HUES48 (cell line): ENCODE data around the gene PRSS2.
"Not testable (repeated sequence)": the region's sequence is repeated elsewhere in the genome, so short reads cannot be mapped to it uniquely, and the experiment has no call there.

ENCODE experiments used
- H3K27ac ChIP-seq: one replicate; pipeline ENCODE4 v1.7.0; 2013; ENCODE audit warnings: low read depth, low read length, inconsistent platforms
- H3K27me3 ChIP-seq: 2 replicates; pipeline ENCODE4 v1.6.1; 2013; ENCODE audit warnings: mild to moderate bottlenecking, low read length; ENCODE audit not compliant: control insufficient read depth, insufficient read depth
- H3K36me3 ChIP-seq: 2 replicates; pipeline ENCODE4 v1.6.1; 2013; ENCODE audit warnings: low read length; ENCODE audit not compliant: control insufficient read depth, insufficient read depth
- H3K4me1 ChIP-seq: 2 replicates; pipeline ENCODE4 v1.6.1; 2013; ENCODE audit warnings: mild to moderate bottlenecking, low read length; ENCODE audit not compliant: control insufficient read depth, insufficient read depth
- H3K4me3 ChIP-seq: 2 replicates; pipeline ENCODE4 v1.5.1; 2013; ENCODE audit warnings: mild to moderate bottlenecking, low read depth, low read length
- H3K9ac ChIP-seq: 2 replicates; pipeline ENCODE4 v1.6.1; 2013; ENCODE audit warnings: mild to moderate bottlenecking, low read depth, low read length, moderate library complexity
- H3K9me3 ChIP-seq: 2 replicates; pipeline ENCODE4 v1.6.1; 2013; ENCODE audit warnings: low read length; ENCODE audit not compliant: control insufficient read depth, insufficient read depth

PRSS2 gene

GRCh38 chr7:142761606-142762005, 9.2 kb upstream of the PRSS2 start:
- not testable (repeated sequence) for H3K9me3 ChIP-seq, H3K27me3 ChIP-seq, H3K4me3 ChIP-seq, H3K36me3 ChIP-seq, H3K4me1 ChIP-seq, H3K27ac ChIP-seq, H3K9ac ChIP-seq

- H3K27ac ChIP-seq: no peak overlapping the region
- H3K4me1 ChIP-seq: no peaks in the 10 kb centered on the region
- H3K27me3 ChIP-seq: no peaks in the 10 kb centered on the region
- H3K9ac ChIP-seq: no peak overlapping the region
- no peaks in the 10 kb centered on the region for H3K36me3 ChIP-seq
- H3K9me3 ChIP-seq: no peaks in the 10 kb centered on the region
- H3K4me3 ChIP-seq: no peak overlapping the region
These were observed 8.7 kb upstream of the PRSS2 start for GRCh38 chr7:142762104-142762503.

GRCh38 chr7:142767451-142767850, 3.3 kb upstream of the PRSS2 start:
- H3K9ac ChIP-seq: no peak overlapping the region
- no peak overlapping the region for H3K27ac ChIP-seq
- no peaks in the 10 kb centered on the region for H3K36me3 ChIP-seq
- H3K4me1 ChIP-seq: no peaks in the 10 kb centered on the region
- no peaks in the 10 kb centered on the region for H3K9me3 ChIP-seq
- no peaks in the 10 kb centered on the region for H3K27me3 ChIP-seq
- no peak overlapping the region for H3K4me3 ChIP-seq

GRCh38 chr7:142767861-142768260, 2.9 kb upstream of the PRSS2 start:
- H3K9me3 ChIP-seq: no peaks in the 10 kb centered on the region
- H3K36me3 ChIP-seq: no peaks in the 10 kb centered on the region
- H3K4me1 ChIP-seq: no peaks in the 10 kb centered on the region
- H3K27me3 ChIP-seq: no peaks in the 10 kb centered on the region
- no peak overlapping the region for H3K4me3 ChIP-seq
- H3K9ac ChIP-seq: no peak overlapping the region
- H3K27ac ChIP-seq: no peak overlapping the region

GRCh38 chr7:142768885-142769284, 1.9 kb upstream of the PRSS2 start:
- not testable (repeated sequence) for H3K9ac ChIP-seq, H3K36me3 ChIP-seq, H3K4me3 ChIP-seq, H3K27ac ChIP-seq, H3K9me3 ChIP-seq, H3K27me3 ChIP-seq, H3K4me1 ChIP-seq

GRCh38 chr7:142771353-142771723, 568 bp downstream of the PRSS2 start:
- Histone ChIP-seq H3K4me3 (no peak overlapping the region), H3K36me3 (no peaks in the 10 kb centered on the region), H3K9ac (no peak overlapping the region), H3K4me1 (no peaks in the 10 kb centered on the region), H3K27me3 (no peaks in the 10 kb centered on the region), H3K27ac (no peak overlapping the region), H3K9me3 (no peaks in the 10 kb centered on the region)

GRCh38 chr7:142772051-142772450, 1.3 kb downstream of the PRSS2 start:
- H3K4me1 ChIP-seq: no peaks in the 10 kb centered on the region
- no peaks in the 10 kb centered on the region for H3K27me3 ChIP-seq
- no peak overlapping the region for H3K27ac ChIP-seq
- no peak overlapping the region for H3K4me3 ChIP-seq
- no peaks in the 10 kb centered on the region for H3K9me3 ChIP-seq
- H3K36me3 ChIP-seq: no peaks in the 10 kb centered on the region
- H3K9ac ChIP-seq: no peak overlapping the region

- H3K36me3 ChIP-seq: no peaks in the 10 kb centered on the region
- no peak overlapping the region for H3K27ac ChIP-seq
These were observed 1.9 kb downstream of the PRSS2 start for GRCh38 chr7:142772673-142773072.

GRCh38 chr7:142773230-142773629, 2.5 kb downstream of the PRSS2 start:
- H3K27ac ChIP-seq: no peak overlapping the region
- no peaks in the 10 kb centered on the region for H3K4me1 ChIP-seq
- no peaks in the 10 kb centered on the region for H3K36me3 ChIP-seq
- no peaks in the 10 kb centered on the region for H3K27me3 ChIP-seq
- H3K9me3 ChIP-seq: no peaks in the 10 kb centered on the region
- no peak overlapping the region for H3K4me3 ChIP-seq
- no peak overlapping the region for H3K9ac ChIP-seq

More at GRCh38 chr7:142772673-142773072, 1.9 kb downstream of the PRSS2 start:
- no peaks in the 10 kb centered on the region for H3K4me1 ChIP-seq
- no peak overlapping the region for H3K4me3 ChIP-seq
- H3K9me3 ChIP-seq: no peaks in the 10 kb centered on the region
- no peak overlapping the region for H3K9ac ChIP-seq
- H3K27me3 ChIP-seq: no peaks in the 10 kb centered on the region

GRCh38 chr7:142773937-142774744, 3.4 kb downstream of the PRSS2 start:
- Histone ChIP-seq H3K4me1 (no peaks in the 10 kb centered on the region), H3K27ac (no peak overlapping the region), H3K9me3 (no peaks in the 10 kb centered on the region), H3K36me3 (no peaks in the 10 kb centered on the region), H3K4me3 (no peak overlapping the region), H3K27me3 (no peaks in the 10 kb centered on the region), H3K9ac (no peak overlapping the region)

GRCh38 chr7:142774826-142775225, 4.1 kb downstream of the PRSS2 start:
- Histone ChIP-seq H3K27me3 (no peaks in the 10 kb centered on the region), H3K9me3 (no peaks in the 10 kb centered on the region), H3K27ac (no peak overlapping the region), H3K4me3 (no peak overlapping the region), H3K4me1 (no peaks in the 10 kb centered on the region), H3K36me3 (no peaks in the 10 kb centered on the region), H3K9ac (no peak overlapping the region)
